HL-60/S4 treated with retinoic acid at 250 ng/mL for 4 days and 3 days (cell line): ENCODE measurements around the gene LPAR4.
"Not testable (repeated sequence)": the region's sequence is repeated elsewhere in the genome, so short reads cannot be mapped to it uniquely, and the experiment has no call there.

Experiments used
- in situ Hi-C: fragments of 300-500 bp; cut with MboI; formaldehyde crosslinking; loops from 2 replicates; pipeline ENCODE4 v1.7.0; 2022; ENCODE audit warnings: low sequenced_read_pairs

Gene LPAR4

GRCh38 chrX:78747489-78747888 is at the start of gene LPAR4:
Gene LPAR4, plus strand, starts transcription at chrX:78747720. Its CDS starts 7,150 bp downstream, at chrX:78754870.
- in situ Hi-C loops = no loop called here

- in situ Hi-C loops = no loop called here
Measured at GRCh38 chrX:78706071-78706470, 41.4 kb upstream of the LPAR4 start.

- in situ Hi-C loops = no loop called here
Measured at GRCh38 chrX:78708262-78708661, 39.3 kb upstream of the LPAR4 start.

- in situ Hi-C loops = no loop called here
Measured at GRCh38 chrX:78708816-78709215, 38.7 kb upstream of the LPAR4 start.

- in situ Hi-C loops = no loop called here
Measured at GRCh38 chrX:78710171-78710570, 37.3 kb upstream of the LPAR4 start.

GRCh38 chrX:78712336-78712735 is 35.2 kb upstream of the LPAR4 start:
- in situ Hi-C loops = no loop called here

- in situ Hi-C loops = no loop called here
Measured at GRCh38 chrX:78725287-78725686, 22.2 kb upstream of the LPAR4 start.

GRCh38 chrX:78746496-78746895 is 1.0 kb upstream of the LPAR4 start:
- in situ Hi-C loops = no loop called here

- in situ Hi-C loops = no loop called here
Measured at GRCh38 chrX:78747971-78748370, 451 bp downstream of the LPAR4 start.

- in situ Hi-C loops = no loop called here
Measured at GRCh38 chrX:78748846-78749245, 1.3 kb downstream of the LPAR4 start.

GRCh38 chrX:78753571-78753970 is 6.1 kb downstream of the LPAR4 start:
- in situ Hi-C loops = no loop called here

- in situ Hi-C loops = no loop called here
Measured at GRCh38 chrX:78754917-78755316, 7.4 kb downstream of the LPAR4 start.

- in situ Hi-C loops = no loop called here
Measured at GRCh38 chrX:78759081-78759480, 11.6 kb downstream of the LPAR4 start.

- in situ Hi-C loops = no loop called here
Measured at GRCh38 chrX:78769101-78769755, 21.7 kb downstream of the LPAR4 start.

GRCh38 chrX:78769946-78770345 is 22.4 kb downstream of the LPAR4 start:
- in situ Hi-C loops = no loop called here

GRCh38 chrX:78796916-78797315 is 49.4 kb downstream of the LPAR4 start:
- in situ Hi-C loops = no loop called here

- in situ Hi-C loops = no loop called here
Measured at GRCh38 chrX:78800114-78800513, 52.6 kb downstream of the LPAR4 start.

GRCh38 chrX:78800694-78801093 is 53.2 kb downstream of the LPAR4 start:
- in situ Hi-C loops = no loop called here

- in situ Hi-C loops = no loop called here
Measured at GRCh38 chrX:78801522-78801921, 54.0 kb downstream of the LPAR4 start.

GRCh38 chrX:78802526-78802925 is 55.0 kb downstream of the LPAR4 start:
- in situ Hi-C loops = not testable (repeated sequence)
